DLD1 (cell line): ENCODE results near the gene NEO1.

Experiments used
- in situ Hi-C: cut with HindIII; loops from 2 replicates; pipeline ENCODE4 v1.10.0; 2017; ENCODE audit warnings: low sequenced_read_pairs

Gene NEO1

DNA sequence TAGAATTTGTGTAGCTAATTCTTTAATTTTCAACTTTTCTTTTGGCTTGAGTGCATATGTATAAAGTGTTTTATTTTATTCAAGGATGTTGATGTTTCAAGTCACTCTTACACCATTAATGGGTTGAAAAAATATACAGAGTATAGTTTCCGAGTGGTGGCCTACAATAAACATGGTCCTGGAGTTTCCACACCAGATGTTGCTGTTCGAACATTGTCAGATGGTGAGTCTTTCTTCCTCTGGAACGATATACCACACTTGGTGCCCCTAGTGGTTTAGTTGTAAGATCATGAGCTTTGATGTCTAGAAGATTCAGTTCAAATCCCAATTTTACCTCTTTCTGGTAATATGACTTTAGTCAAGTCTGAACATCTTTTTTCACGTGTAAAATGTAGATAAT, 197.2 kb downstream of the NEO1 start:
- in situ Hi-C loops, result no loop called here

- in situ Hi-C loops, result no loop called here
Observed at GRCh38 chr15:73254598-73254997, 202.3 kb downstream of the NEO1 start.

DNA sequence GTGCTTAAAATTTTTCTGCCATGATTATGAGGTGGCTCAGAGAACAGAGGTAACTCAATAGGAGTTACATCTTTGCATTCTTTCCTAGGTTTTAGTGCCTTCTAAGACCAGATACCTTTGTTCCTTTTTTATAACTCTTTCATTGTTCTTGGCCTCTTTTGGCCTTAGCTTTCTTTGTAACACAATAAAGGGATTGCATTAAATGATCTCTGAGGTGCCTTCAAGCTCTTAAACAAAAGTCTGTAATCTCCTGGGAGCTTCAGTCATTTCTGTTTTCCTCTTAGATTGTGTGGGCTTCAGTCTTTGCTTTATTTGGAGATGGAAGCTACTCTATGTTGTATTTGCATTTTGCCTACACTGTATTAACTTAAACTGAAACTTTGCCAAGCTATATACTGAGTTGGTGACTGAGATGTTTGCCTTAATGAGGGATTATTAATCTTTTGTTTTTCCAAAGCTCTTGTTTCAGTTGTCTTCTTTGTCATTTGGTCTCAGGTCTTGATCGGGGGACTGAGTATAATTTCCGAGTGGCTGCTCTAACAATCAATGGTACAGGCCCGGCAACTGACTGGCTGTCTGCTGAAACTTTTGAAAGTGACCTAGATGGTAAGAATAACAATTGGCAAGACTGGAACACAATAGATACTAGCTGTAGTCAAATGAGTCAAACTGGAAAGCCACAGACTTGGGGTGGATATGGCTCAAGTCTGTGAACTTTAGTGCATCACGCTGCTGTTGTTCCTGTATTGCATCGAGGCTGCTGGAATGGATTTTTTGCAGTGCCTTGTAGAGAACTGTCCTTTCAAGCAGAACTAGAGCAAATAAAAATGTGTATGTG, 206.2 kb downstream of the NEO1 start:
- in situ Hi-C loops, result no loop called here

DNA sequence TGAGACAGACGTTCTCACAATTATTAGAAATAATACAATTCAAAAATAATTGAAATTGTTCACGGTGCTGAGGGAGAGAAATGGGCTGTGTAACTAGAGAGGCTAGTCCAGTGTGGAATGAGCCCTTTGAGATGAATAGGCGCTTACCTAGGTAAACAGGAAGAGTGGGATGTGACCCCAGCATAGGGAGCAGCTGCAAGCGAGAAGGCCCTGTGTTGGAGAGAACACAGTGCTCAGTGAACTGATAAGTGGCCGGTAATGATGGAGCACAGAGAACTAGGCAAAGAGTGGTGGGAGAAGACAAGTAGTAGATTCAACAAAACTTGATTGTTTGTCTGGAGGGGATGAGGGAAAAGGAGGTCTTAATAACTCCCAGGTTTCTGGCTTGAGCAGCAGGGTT, 212.6 kb downstream of the NEO1 start:
- in situ Hi-C loops, result no loop called here

GRCh38 chr15:73265536-73266153, 213.4 kb downstream of the NEO1 start:
- in situ Hi-C loops, result no loop called here

DNA sequence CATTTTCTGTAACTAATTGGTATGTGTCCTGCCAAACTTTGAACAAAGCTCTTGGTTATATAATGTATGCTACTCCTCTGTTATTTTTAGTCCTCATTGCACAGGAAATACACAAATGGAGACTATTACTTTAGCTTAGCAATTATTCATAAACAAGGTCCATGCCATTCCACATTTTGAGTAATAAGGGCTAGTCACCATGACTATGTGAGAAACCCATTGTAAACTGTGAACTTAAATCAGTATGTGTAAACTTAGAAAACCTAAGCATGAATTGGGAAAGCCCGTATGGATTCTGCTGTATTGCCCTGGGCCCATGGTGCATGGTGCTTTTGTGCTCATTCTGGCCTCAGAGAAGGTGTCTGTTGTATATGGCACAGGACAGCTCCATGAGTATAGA, 216.2 kb downstream of the NEO1 start:
- in situ Hi-C loops, result no loop called here

DNA sequence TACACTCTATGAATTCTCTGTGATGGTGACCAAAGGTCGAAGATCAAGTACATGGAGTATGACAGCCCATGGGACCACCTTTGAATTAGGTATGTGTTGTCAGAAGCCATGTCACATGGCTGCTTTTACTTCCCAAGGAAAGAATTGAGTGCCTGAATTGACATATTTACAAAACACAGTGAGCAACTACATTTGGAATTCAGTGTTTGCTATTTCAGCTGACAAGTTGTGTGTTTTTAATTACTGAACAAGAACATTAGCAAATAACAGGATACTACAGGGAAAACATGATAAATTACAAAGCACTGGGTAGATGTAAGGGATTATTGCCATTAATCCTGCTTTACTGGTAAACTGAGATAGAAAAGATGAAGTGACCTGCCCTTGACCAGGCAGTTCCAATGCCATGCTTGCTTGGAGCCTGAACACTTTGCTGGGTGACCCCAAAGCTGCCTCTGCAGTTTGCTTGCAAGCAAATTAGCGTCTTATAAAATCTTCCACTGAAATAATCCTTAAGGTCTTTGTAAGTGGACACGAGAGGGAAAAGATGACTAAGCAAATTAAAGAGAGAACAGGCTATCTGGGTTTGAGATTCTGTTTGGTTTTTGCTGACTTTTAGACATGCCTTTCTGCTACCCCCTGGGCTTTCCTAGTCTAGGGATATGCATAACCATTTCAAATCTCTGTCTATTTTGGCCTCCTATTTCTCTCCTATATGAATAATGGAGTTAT, 218.3 kb downstream of the NEO1 start:
- in situ Hi-C loops, result no loop called here

DNA sequence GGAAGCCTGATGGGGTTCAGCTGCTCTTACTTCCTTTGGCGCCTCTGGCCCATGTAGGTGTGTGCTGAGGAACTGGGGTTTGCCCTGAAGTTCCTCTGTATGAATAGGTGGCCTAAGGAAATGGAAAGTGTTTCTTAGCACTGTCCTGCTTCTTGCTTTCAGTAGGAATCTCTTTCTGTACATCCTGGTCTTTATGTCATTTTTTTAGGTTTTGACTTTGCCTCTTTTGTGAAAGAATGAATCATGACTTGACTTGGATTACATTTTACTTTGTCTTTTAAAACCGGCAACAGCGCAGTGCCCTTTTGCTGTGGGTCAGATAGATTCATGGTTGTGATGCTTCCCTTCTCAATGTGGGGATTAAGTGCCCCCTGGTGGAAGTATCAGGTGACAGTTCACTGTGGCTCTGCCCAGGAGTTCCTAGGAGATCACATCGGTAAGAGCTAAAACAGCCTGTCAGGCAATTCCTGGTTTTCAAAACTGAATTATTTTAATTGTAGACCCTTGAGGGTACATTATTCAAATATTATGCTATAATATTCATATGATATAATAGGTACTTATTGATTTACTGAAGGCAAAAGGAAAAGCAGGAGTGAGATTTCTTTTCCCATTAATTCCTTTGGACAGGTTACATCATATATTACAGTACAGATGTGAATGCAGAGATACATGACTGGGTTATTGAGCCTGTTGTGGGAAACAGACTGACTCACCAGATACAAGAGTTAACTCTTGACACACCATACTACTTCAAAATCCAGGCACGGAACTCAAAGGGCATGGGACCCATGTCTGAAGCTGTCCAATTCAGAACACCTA, 221.1 kb downstream of the NEO1 start:
- in situ Hi-C loops, result no loop called here

DNA sequence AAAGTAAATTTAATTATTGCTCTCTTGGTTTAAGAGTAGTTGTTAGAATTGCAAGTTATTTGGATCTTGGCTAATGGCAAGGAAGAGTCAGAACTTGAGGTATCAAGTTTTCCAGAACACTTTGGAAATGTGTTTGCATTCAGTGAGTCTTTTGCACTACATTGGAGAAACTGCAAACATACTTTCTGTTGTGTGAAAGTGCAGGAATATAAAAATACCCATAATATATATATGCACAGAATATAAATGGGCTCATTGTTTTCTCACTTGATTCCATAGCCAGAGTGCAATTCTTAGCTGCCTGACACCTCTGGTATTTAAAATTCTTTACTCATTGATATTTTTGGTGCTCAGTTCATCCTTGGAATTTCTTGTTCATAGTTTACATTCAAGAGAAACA, 223.6 kb downstream of the NEO1 start:
- in situ Hi-C loops, result no loop called here

- in situ Hi-C loops, result no loop called here
Observed at GRCh38 chr15:73282567-73283365, 230.5 kb downstream of the NEO1 start.

DNA sequence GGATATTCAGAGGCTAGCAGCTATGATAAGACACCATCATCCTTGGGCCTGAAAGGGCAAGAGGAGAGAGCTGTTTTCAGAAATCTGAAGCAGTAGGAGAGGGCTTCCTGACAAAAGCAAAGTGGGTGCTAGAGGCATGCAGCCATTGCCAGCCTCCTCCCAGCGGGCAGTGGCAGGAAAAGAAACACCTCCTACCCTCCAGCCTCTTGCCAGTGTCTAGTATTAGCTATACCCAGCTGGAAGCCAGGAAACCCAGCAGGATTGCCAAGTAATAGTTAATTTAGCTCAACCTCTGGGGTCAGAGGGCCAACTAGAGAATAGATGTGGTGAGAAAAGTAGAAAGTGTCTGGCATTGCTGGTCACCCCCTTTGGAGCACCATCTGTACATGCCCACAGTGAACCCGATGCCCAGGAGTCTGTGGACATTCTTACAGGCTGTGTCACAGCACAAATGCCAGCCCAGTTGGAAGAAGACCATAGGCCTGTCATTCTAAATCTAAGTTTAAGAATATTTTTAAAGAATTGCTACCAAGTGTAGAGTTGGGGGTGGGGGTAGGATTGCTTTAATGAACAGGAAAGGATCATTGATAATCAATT, 231.2 kb downstream of the NEO1 start:
- in situ Hi-C loops, result no loop called here

- in situ Hi-C loops, result no loop called here
Observed at GRCh38 chr15:73284090-73284716, 231.9 kb downstream of the NEO1 start.

DNA sequence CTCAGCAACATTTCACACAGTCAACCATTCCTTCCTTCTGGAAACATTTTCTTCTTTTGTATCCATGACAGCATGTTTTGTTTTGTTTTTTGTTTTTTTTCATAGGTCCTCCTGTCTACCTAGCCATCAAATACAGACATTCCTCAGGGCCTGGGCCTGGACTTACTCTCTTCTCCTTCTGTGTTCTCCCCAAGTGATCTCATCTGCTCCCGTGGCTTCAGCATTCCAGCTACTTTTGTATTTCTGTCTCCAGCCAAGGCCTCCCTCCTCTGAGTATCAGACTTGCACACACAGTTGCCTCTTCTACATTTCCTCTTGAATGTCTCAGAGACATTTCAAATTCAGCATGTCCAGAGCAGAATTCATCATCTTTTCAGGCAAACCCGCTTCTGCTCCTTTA, 234.0 kb downstream of the NEO1 start:
- in situ Hi-C loops, result no loop called here

GRCh38 chr15:73287019-73287418, 234.8 kb downstream of the NEO1 start:
- in situ Hi-C loops, result no loop called here

DNA sequence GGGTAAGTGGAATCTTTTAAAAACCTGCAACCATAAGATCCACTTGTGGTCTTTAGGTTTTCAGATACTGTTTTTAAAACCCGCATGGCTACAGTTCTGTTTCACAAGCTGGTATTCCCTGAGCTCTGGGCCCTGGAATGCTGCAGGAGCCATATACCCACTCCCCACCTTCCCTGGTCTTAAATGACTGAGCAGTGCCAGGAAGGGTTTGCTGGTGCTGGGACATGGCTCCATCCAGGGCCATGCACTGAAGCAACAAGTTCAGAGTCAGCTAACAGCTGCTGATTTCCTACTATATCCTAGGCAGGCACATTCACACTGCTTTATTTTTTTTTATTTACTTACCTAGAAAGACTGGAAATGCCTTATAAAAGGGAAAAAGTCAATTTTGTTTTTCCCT, 239.2 kb downstream of the NEO1 start:
- in situ Hi-C loops, result no loop called here

GRCh38 chr15:73293773-73294172, 241.5 kb downstream of the NEO1 start:
- in situ Hi-C loops, result no loop called here

GRCh38 chr15:73295630-73296286, 243.5 kb downstream of the NEO1 start:
- in situ Hi-C loops, result no loop called here

GRCh38 chr15:73296609-73297353, 244.5 kb downstream of the NEO1 start:
- in situ Hi-C loops, result no loop called here
